HL-60/S4 treated with phorbol 12-myristate 13-acetate at 8.2 ng/mL for 4 days and 3 days (cell line): Measurements from ENCODE around the gene TMEM237.

Experiments
- in situ Hi-C: fragments of 300-500 bp; cut with MboI; formaldehyde crosslinking; loops from 2 replicates; pipeline ENCODE4 v1.15.0; 2022; ENCODE audit warnings: low sequenced_read_pairs

Gene TMEM237

GRCh38 chr2:201642579-201643215 is 606 bp downstream of the TMEM237 start:
- in situ Hi-C loops: no loop called here

- in situ Hi-C loops: no loop called here
Observed at GRCh38 chr2:201642086-201642578, 1.2 kb downstream of the TMEM237 start.

- in situ Hi-C loops: no loop called here
Observed at GRCh38 chr2:201639205-201639604, 4.1 kb downstream of the TMEM237 start.

GRCh38 chr2:201638326-201638725 is 5.0 kb downstream of the TMEM237 start:
- in situ Hi-C loops: no loop called here

- in situ Hi-C loops: no loop called here
Observed at GRCh38 chr2:201633661-201634249, 9.5 kb downstream of the TMEM237 start.

GRCh38 chr2:201631041-201631440 is 12.3 kb downstream of the TMEM237 start:
- in situ Hi-C loops: no loop called here

GRCh38 chr2:201630577-201630976 is 12.7 kb downstream of the TMEM237 start:
- in situ Hi-C loops: no loop called here

- in situ Hi-C loops: no loop called here
Observed at GRCh38 chr2:201628545-201628944, 14.8 kb downstream of the TMEM237 start.

GRCh38 chr2:201622306-201622970 is 20.9 kb downstream of the TMEM237 start:
- in situ Hi-C loops: no loop called here

GRCh38 chr2:201621293-201621999 is 21.9 kb downstream of the TMEM237 start:
- in situ Hi-C loops: no loop called here

GRCh38 chr2:201618744-201619662 is 24.3 kb downstream of the TMEM237 start:
- in situ Hi-C loops: no loop called here

GRCh38 chr2:201608021-201608420 is 35.3 kb downstream of the TMEM237 start:
- in situ Hi-C loops: no loop called here

- in situ Hi-C loops: no loop called here
Observed at GRCh38 chr2:201607568-201607967, 35.7 kb downstream of the TMEM237 start.

GRCh38 chr2:201600906-201601305 is 42.4 kb downstream of the TMEM237 start:
- in situ Hi-C loops: no loop called here

GRCh38 chr2:201597397-201597796 is 45.9 kb downstream of the TMEM237 start:
- in situ Hi-C loops: no loop called here

- in situ Hi-C loops: no loop called here
Observed at GRCh38 chr2:201580486-201580885, 62.8 kb downstream of the TMEM237 start.

- in situ Hi-C loops: no loop called here
Observed at GRCh38 chr2:201579536-201579935, 63.8 kb downstream of the TMEM237 start.

GRCh38 chr2:201575971-201576370 is 67.3 kb downstream of the TMEM237 start:
- in situ Hi-C loops: no loop called here

- in situ Hi-C loops: no loop called here
Observed at GRCh38 chr2:201574766-201575165, 68.5 kb downstream of the TMEM237 start.

- in situ Hi-C loops: no loop called here
Observed at GRCh38 chr2:201572846-201573508, 70.3 kb downstream of the TMEM237 start.
